ENCODE measurements around the gene GLT6D1.

- TF ChIP-seq CTCF (IDR thresholded peaks at IDR 0.05; ENCODE audit: insufficient read depth, low read length, poor library complexity, severe bottlenecking) = peak; percentile 55
- no peak for TF ChIP-seq EZH2phosphoT487 (conservative IDR thresholded peaks at IDR 0.05; ENCODE audit: low read length)
Observed at GRCh38 chr9:135602789-135603481, 36.4 kb downstream of the GLT6D1 start.

Measured in SU-DHL-6 (cell line).